HepG2 (cell line): Measurements from ENCODE around the gene PEAK1. TPM values are rescaled to one million over a fixed set of nuclear protein-coding genes. Genes with fewer than 3 reads are reported as not detected.

Experiments used
- ATAC-seq: fragments of 200-7000 bp; cut with Tn5 transposase; 3 replicates; pipeline ENCODE4 v1.9.1; 2020; ENCODE audit warnings: mild to moderate bottlenecking, moderate library complexity
- BruUV-seq: library from RNA; stranded (reverse); fragments of 400-500 nt; replicated peaks from 2 replicates; lab custom pipeline; 2021; lab: Mats Ljungman, UMichigan
- CTCF ChIA-PET: fragments of 300-600 bp; formaldehyde crosslinking; extraction: SDS; loops from one replicate; lab custom pipeline; 2021; ENCODE audit warnings: low total read pairs, inconsistent platforms, low intra/inter-chr PET ratio; lab: Yijun Ruan, JAX
- POLR2A ChIA-PET: fragments of 350-600 bp; sonication (Branson Sonifier 250); formaldehyde crosslinking; loops from one replicate; lab custom pipeline; 2020; ENCODE audit warnings: antibody characterized with exemption, inconsistent platforms; lab: Yijun Ruan, JAX
- DNase-seq: peaks from one replicate; pipeline ENCODE4 v3.0.0-alpha.2; 2015; ENCODE audit warnings: low spot score
- FAIRE-seq: peaks from 3 replicates; lab custom pipeline; 2011; peaks lifted over from hg19 to GRCh38; lab: Jason Lieb, UNC
- H2AFZ ChIP-seq: one replicate; pipeline ENCODE4 v1.6.1; 2011; ENCODE audit warnings: low read length, inconsistent platforms
- H3K27ac ChIP-seq: fragments of 300-600 bp; 3 replicates; pipeline ENCODE4 v1.8.0; 2011; ENCODE audit warnings: mixed run types, mild to moderate bottlenecking, mixed read lengths, low read length, inconsistent platforms; ENCODE audit not compliant: insufficient read depth; ENCODE audit errors: extremely low read length
- H3K27me3 ChIP-seq, 2 experiments: fragments of 200-600 bp in 1 of 2; 2 replicates in 1 of 2; 3 replicates in 1 of 2; pipeline versions ENCODE4 v1.6.0 to v1.8.0; 2011; ENCODE audit warnings: low read length in 2 of 2, mild to moderate bottlenecking in 2 of 2, moderate library complexity in 2 of 2, inconsistent platforms in 1 of 2; ENCODE audit not compliant: insufficient read depth in 2 of 2, control insufficient read depth in 1 of 2
- H3K36me3 ChIP-seq, 2 experiments: fragments of 200-600 bp in 1 of 2; replicated peaks in 1 of 2; 2 replicates in 1 of 2; 3 replicates in 1 of 2; pipeline versions ENCODE4 v1.5.1 to v1.8.0; 2011; ENCODE audit warnings: low read length in 2 of 2, inconsistent platforms in 1 of 2; ENCODE audit not compliant: insufficient read depth in 2 of 2, control insufficient read depth in 1 of 2
- H3K4me1 ChIP-seq: 2 replicates; pipeline ENCODE4 v1.5.1; 2012; ENCODE audit warnings: low read length, inconsistent platforms; ENCODE audit not compliant: insufficient read depth
- H3K4me2 ChIP-seq: 2 replicates; pipeline ENCODE4 v1.6.0; 2011; ENCODE audit warnings: low read depth, low read length, inconsistent platforms
- H3K4me3 ChIP-seq, 3 experiments: fragments of 200-600 bp in 1 of 3; sonication (generic), shearing (Covaris generic) in 1 of 3; replicated peaks in 1 of 3; 2 replicates each; pipeline ENCODE4 v1.5.1; 2011 to 2016; ENCODE audit warnings: low read length in 3 of 3, inconsistent platforms in 2 of 3, low read depth in 2 of 3, mild to moderate bottlenecking in 2 of 3, control low read depth in 1 of 3, mixed read lengths in 1 of 3; ENCODE audit not compliant: insufficient read depth in 1 of 3
- H3K79me2 ChIP-seq: one replicate; pipeline ENCODE4 v1.6.1; 2011; ENCODE audit warnings: low read length, inconsistent platforms; ENCODE audit not compliant: insufficient read depth
- H3K9ac ChIP-seq: 2 replicates; pipeline ENCODE4 v1.6.0; 2011; ENCODE audit warnings: mild to moderate bottlenecking, low read depth, low read length, inconsistent platforms; ENCODE audit not compliant: insufficient read depth
- H3K9me3 ChIP-seq: 2 replicates; pipeline ENCODE4 v1.5.1; 2012; ENCODE audit warnings: mild to moderate bottlenecking, low read length
- H4K20me1 ChIP-seq: 2 replicates; pipeline ENCODE4 v1.6.0; 2011; ENCODE audit warnings: inconsistent platforms, mild to moderate bottlenecking, low read length, moderate library complexity; ENCODE audit not compliant: insufficient read depth
- BRF2 ChIP-seq: sonication (generic); formaldehyde crosslinking; IDR thresholded peaks from 2 replicates; pipeline ENCODE4 v1.8.1; 2022; ENCODE audit warnings: mild to moderate bottlenecking, missing genetic modification reagents
- CSRNP1 ChIP-seq: sonication (generic); formaldehyde crosslinking; IDR thresholded peaks from 2 replicates; pipeline ENCODE4 v1.8.1; 2023; ENCODE audit warnings: mild to moderate bottlenecking, missing genetic modification reagents
- HHEX ChIP-seq: IDR thresholded peaks from 2 replicates; pipeline ENCODE4 v1.6.1; 2016; ENCODE audit warnings: control low read depth
- HNF1B ChIP-seq: sonication (generic); formaldehyde crosslinking; IDR thresholded peaks from 2 replicates; pipeline ENCODE4 v1.5.1; 2020; ENCODE audit warnings: mild to moderate bottlenecking, moderate library complexity, missing genetic modification reagents
- KAT2B ChIP-seq: fragments of 150-350 bp; IDR thresholded peaks from 2 replicates; pipeline ENCODE4 v1.6.1; 2014; ENCODE audit warnings: low read depth, low read length, borderline replicate concordance
- KAT8 ChIP-seq: IDR thresholded peaks from 2 replicates; pipeline ENCODE4 v1.6.1; 2016; ENCODE audit warnings: missing genetic modification reagents, missing compliant biosample characterization
- MAFG ChIP-seq: sonication (generic); formaldehyde crosslinking; IDR thresholded peaks from 2 replicates; pipeline ENCODE4 v1.5.1; 2020; ENCODE audit warnings: mild to moderate bottlenecking, missing genetic modification reagents
- MAFK ChIP-seq, 2 experiments: IDR thresholded peaks in 1 of 2; conservative IDR thresholded peaks in 1 of 2; 2 replicates each; pipeline ENCODE4 v1.6.1; 2011; ENCODE audit warnings: improper control_type of control experiment in 2 of 2, low read length in 2 of 2
- PLSCR1 ChIP-seq: sonication (generic); formaldehyde crosslinking; IDR thresholded peaks from 2 replicates; pipeline ENCODE4 v1.5.0; 2020; ENCODE audit warnings: missing genetic modification reagents, mild to moderate bottlenecking, borderline replicate concordance
- RBFOX2 ChIP-seq: fragments of 200-400 bp; formaldehyde crosslinking; IDR thresholded peaks from 2 replicates; pipeline ENCODE4 v1.6.1; 2017; ENCODE audit warnings: low read depth, mild to moderate bottlenecking, low read length
- XRCC5 ChIP-seq: fragments of 200-400 bp; formaldehyde crosslinking; optimal IDR thresholded peaks from 2 replicates; pipeline ENCODE3; 2017; ENCODE audit warnings: mild to moderate bottlenecking, low read length
- ZNF382 ChIP-seq: sonication (generic); formaldehyde crosslinking; IDR thresholded peaks from 2 replicates; pipeline ENCODE4 v1.5.0; 2020; ENCODE audit warnings: missing genetic modification reagents, mild to moderate bottlenecking, borderline replicate concordance
- ZNF674 ChIP-seq: sonication (generic); formaldehyde crosslinking; IDR thresholded peaks from 2 replicates; pipeline ENCODE4 v1.5.0; 2020; ENCODE audit warnings: low read depth, mild to moderate bottlenecking, missing genetic modification reagents
- ZNF7 ChIP-seq: IDR thresholded peaks from 2 replicates; pipeline ENCODE4 v1.6.1; 2016; ENCODE audit warnings: missing biosample characterization, missing genetic modification reagents
- ZNF777 ChIP-seq: sonication (generic); formaldehyde crosslinking; IDR thresholded peaks from 2 replicates; pipeline ENCODE4 v1.4.0; 2020; ENCODE audit warnings: missing genetic modification reagents
- WGBS: methylation state at CpG from one replicate; pipeline ENCODE4 v1.1.6; 2017; ENCODE audit warnings: low lambda C conversion rate; 5-methylcytosine and 5-hydroxymethylcytosine counted together
- in situ Hi-C: cut with HindIII; loops from 2 replicates; pipeline ENCODE4 v1.10.0; 2017; ENCODE audit warnings: low pct_unique_long_range_greater_than_20kb; ENCODE audit not compliant: extremely low pct_ligation_motif_present
- intact Hi-C: fragments of 100-400 bp; cut with micrococcal nuclease; formaldehyde crosslinking; loops from one replicate; pipeline ENCODE4 v1.10.0; 2022; ENCODE audit not compliant: unreplicated experiment
- polyA plus RNA-seq, 8 experiments: library from polyadenylated mRNA; depleted of rRNA in 3 of 8; stranded (reverse) in 7 of 8; unstranded in 1 of 8; fragments of >200 nt; fragmentation: Illumina TruSeq in 4 of 8; extraction: Trizol in 4 of 8; gene quantifications; 2 replicates each; pipeline versions ENCODE4 v1.2.1 to v1.2.3, GENCODE V29; 2011 to 2016; ENCODE audit warnings: low read depth in 4 of 8, missing spikeins in 1 of 8, mixed read lengths in 1 of 8; ENCODE audit not compliant: insufficient read depth in 1 of 8
- total RNA-seq, 5 experiments: library from RNA; depleted of rRNA; stranded (reverse); fragments of >200 nt; fragmentation: Illumina TruSeq; extraction: Trizol; gene quantifications; 2 replicates each; pipeline ENCODE4 v1.2.3, GENCODE V29; 2016; ENCODE audit warnings: low read depth in 1 of 5

PEAK1 gene
- total and polyA plus RNA-seq, 2 of the 13 experiments (the other 11 are each of a cell fraction or from before 2014, with no cell fraction given) = 6.0 to 6.6 TPM

GRCh38 chr15:77276943-77277342 lies 143.0 kb downstream of the PEAK1 start:
- no peak overlapping the region for H3K4me3 ChIP-seq
- H3K9me3 ChIP-seq = no peaks in the 10 kb centered on the region
- H4K20me1 ChIP-seq = no peaks in the 10 kb centered on the region
- ATAC-seq (no peak), DNase-seq (no peak), FAIRE-seq (no peak)
- H3K36me3 ChIP-seq = 0 out of 5 replicates have a peak, but pooled peaks cover 0 to 5% of the 10 kb centered on the region in 2 experiments
- no peaks in the 10 kb centered on the region for H3K79me2 ChIP-seq
- H2AFZ ChIP-seq = no peak overlapping the region
- no peak overlapping the region for H3K9ac ChIP-seq
- ChIA-PET POLR2A (no interaction called here), CTCF (no interaction called here)
- H3K27ac ChIP-seq = no peak overlapping the region
- H3K4me1 ChIP-seq = peaks cover 2% of the 10 kb centered on the region
- intact Hi-C loops = no loop called here
- no peak overlapping the region for H3K4me2 ChIP-seq
- WGBS = 96% methylated on average over 1 of the region's 1 CpG
- no peak for TF ChIP-seq RBFOX2
- no peak for TF ChIP-seq HHEX (CRISPR knock-in tag)
- TF ChIP-seq MAFK (conservative IDR thresholded peaks at IDR 0.05 in 1 of 2, IDR thresholded peaks at IDR 0.05 in 1 of 2; ENCODE audit: low read length in 2 of 2) = peak in 1 of 2 experiments; percentile 27; a peak in 2 of 4 replicates
- TF ChIP-seq KAT2B = no peak
- TF ChIP-seq ZNF7 (CRISPR knock-in tag) = no peak
- in situ Hi-C loops = no loop called here
- no TSS peak for BruUV-seq
- no peaks in the 10 kb centered on the region for H3K27me3 ChIP-seq

- Histone ChIP-seq H3K4me3 (no peak overlapping the region), H3K36me3 (0 out of 5 replicates have a peak, but pooled peaks cover 0 to 5% of the 10 kb centered on the region in 2 experiments), H3K79me2 (no peaks in the 10 kb centered on the region), H3K27ac (no peak overlapping the region), H3K4me2 (no peak overlapping the region), H2AFZ (no peak overlapping the region), H3K9me3 (no peaks in the 10 kb centered on the region), H3K9ac (no peak overlapping the region), H4K20me1 (no peaks in the 10 kb centered on the region), H3K4me1 (no peaks in the 10 kb centered on the region), H3K27me3 (no peaks in the 10 kb centered on the region)
- no peak for DNase-seq
- FAIRE-seq = no peak
- BruUV-seq = no TSS peak
- TF ChIP-seq ZNF382 (CRISPR knock-in tag) = no peak
- TF ChIP-seq XRCC5 = no peak
- no peak for TF ChIP-seq MAFG (CRISPR knock-in tag)
- TF ChIP-seq CSRNP1 (CRISPR knock-in tag) = no peak
- TF ChIP-seq ZNF777 (CRISPR knock-in tag) = no peak
- no peak for TF ChIP-seq PLSCR1 (CRISPR knock-in tag)
- TF ChIP-seq BRF2 (CRISPR knock-in tag) = no peak
- TF ChIP-seq ZNF674 (CRISPR knock-in tag) = no peak
- TF ChIP-seq HNF1B (CRISPR knock-in tag) = no peak
- no peak for TF ChIP-seq KAT8 (CRISPR knock-in tag)
- in situ Hi-C loops (no loop called here), intact Hi-C loops (no loop called here)
- CTCF ChIA-PET = no interaction called here
- no peak for ATAC-seq
- POLR2A ChIA-PET = no interaction called here
- WGBS = 90% methylated on average over 3 of the region's 3 CpGs
These were observed 143.8 kb downstream of the PEAK1 start for GRCh38 chr15:77276096-77276495.
